Measurements from ENCODE around the gene RAD51C.
"Not testable (repeated sequence)": the region's sequence is repeated elsewhere in the genome, so short reads cannot be mapped to it uniquely, and the experiment has no call there.

Gene RAD51C

GRCh38 chr17:58667934-58668597 is 24.3 kb upstream of the RAD51C start:
- DNase-seq (ENCODE audit: low spot score): peak; percentile 19
- ChIA-PET POLR2A (ENCODE audit: low non-redundant PET) (no interaction called here), CTCF (interaction anchor here (0.7 to 1.0 kb wide), 2 partner anchors 149 to 413 kb away, joined by 3 read pairs; no protein-coding TSS in a partner anchor)
- no peak for TF ChIP-seq CTCF (conservative IDR thresholded peaks at IDR 0.05; ENCODE audit: low read depth)
- no peak overlapping the region for H3K27ac ChIP-seq

- DNase-seq (ENCODE audit: low spot score): no peak
- TF ChIP-seq CTCF (conservative IDR thresholded peaks at IDR 0.05; ENCODE audit: low read depth): no peak
- ChIA-PET POLR2A (ENCODE audit: low non-redundant PET) (no interaction called here), CTCF (no interaction called here)
- H3K27ac ChIP-seq: no peak overlapping the region
Measured at GRCh38 chr17:58668598-58668935, 23.8 kb upstream of the RAD51C start.

- DNase-seq (ENCODE audit: low spot score): no peak
- ChIA-PET CTCF (interaction anchor here (0.6 kb wide), 2 partner anchors 20 to 330 kb away, joined by 6 read pairs; no protein-coding TSS in a partner anchor), POLR2A (ENCODE audit: low non-redundant PET) (interaction anchor here (0.6 kb wide), 1 partner anchor 1228 kb away, joined by 3 read pairs; no protein-coding TSS in a partner anchor)
- no peak for TF ChIP-seq CTCF (conservative IDR thresholded peaks at IDR 0.05; ENCODE audit: low read depth)
- no peak overlapping the region for H3K27ac ChIP-seq
Measured at GRCh38 chr17:58669853-58670252, 22.5 kb upstream of the RAD51C start.

- DNase-seq (ENCODE audit: low spot score): no peak
- ChIA-PET CTCF (no interaction called here), POLR2A (ENCODE audit: low non-redundant PET) (no interaction called here)
- TF ChIP-seq CTCF (conservative IDR thresholded peaks at IDR 0.05; ENCODE audit: low read depth): no peak
- H3K27ac ChIP-seq: no peak overlapping the region
Measured at GRCh38 chr17:58671969-58672368, 20.4 kb upstream of the RAD51C start.

- H3K27ac ChIP-seq: no peak overlapping the region
- ChIA-PET CTCF (interaction anchor here (0.6 kb wide), 1 partner anchor 326 kb away, joined by 9 read pairs; no protein-coding TSS in a partner anchor), POLR2A (ENCODE audit: low non-redundant PET) (no interaction called here)
- no peak for DNase-seq (ENCODE audit: low spot score)
- TF ChIP-seq CTCF (conservative IDR thresholded peaks at IDR 0.05; ENCODE audit: low read depth): no peak
Measured at GRCh38 chr17:58677194-58677880, 15.1 kb upstream of the RAD51C start.

GRCh38 chr17:58678287-58678686 is 14.1 kb upstream of the RAD51C start:
- POLR2A ChIA-PET (ENCODE audit: low non-redundant PET); CTCF ChIA-PET; DNase-seq (ENCODE audit: low spot score); H3K27ac ChIP-seq: not testable (repeated sequence)

Measured in RWPE1 (cell line).